ENCODE results near the gene PRKAA2.

- TF ChIP-seq, protein P1, sequence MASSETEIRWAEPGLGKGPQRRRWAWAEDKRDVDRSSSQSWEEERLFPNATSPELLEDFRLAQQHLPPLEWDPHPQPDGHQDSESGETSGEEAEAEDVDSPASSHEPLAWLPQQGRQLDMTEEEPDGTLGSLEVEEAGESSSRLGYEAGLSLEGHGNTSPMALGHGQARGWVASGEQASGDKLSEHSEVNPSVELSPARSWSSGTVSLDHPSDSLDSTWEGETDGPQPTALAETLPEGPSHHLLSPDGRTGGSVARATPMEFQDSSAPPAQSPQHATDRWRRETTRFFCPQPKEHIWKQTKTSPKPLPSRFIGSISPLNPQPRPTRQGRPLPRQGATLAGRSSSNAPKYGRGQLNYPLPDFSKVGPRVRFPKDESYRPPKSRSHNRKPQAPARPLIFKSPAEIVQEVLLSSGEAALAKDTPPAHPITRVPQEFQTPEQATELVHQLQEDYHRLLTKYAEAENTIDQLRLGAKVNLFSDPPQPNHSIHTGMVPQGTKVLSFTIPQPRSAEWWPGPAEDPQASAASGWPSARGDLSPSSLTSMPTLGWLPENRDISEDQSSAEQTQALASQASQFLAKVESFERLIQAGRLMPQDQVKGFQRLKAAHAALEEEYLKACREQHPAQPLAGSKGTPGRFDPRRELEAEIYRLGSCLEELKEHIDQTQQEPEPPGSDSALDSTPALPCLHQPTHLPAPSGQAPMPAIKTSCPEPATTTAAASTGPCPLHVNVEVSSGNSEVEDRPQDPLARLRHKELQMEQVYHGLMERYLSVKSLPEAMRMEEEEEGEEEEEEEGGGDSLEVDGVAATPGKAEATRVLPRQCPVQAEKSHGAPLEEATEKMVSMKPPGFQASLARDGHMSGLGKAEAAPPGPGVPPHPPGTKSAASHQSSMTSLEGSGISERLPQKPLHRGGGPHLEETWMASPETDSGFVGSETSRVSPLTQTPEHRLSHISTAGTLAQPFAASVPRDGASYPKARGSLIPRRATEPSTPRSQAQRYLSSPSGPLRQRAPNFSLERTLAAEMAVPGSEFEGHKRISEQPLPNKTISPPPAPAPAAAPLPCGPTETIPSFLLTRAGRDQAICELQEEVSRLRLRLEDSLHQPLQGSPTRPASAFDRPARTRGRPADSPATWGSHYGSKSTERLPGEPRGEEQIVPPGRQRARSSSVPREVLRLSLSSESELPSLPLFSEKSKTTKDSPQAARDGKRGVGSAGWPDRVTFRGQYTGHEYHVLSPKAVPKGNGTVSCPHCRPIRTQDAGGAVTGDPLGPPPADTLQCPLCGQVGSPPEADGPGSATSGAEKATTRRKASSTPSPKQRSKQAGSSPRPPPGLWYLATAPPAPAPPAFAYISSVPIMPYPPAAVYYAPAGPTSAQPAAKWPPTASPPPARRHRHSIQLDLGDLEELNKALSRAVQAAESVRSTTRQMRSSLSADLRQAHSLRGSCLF (CRISPR knock-in tag; IDR thresholded peaks at IDR 0.05; ENCODE audit: borderline replicate concordance): no peak
- TF ChIP-seq BRCA1 (CRISPR knock-in tag; IDR thresholded peaks at IDR 0.05) (no peak), ZNF333 (CRISPR knock-in tag; IDR thresholded peaks at IDR 0.05; ENCODE audit: borderline replicate concordance) (no peak), CEBPB (IDR thresholded peaks at IDR 0.05; ENCODE audit: borderline replicate concordance, low read depth, low read length) (no peak)
- TF ChIP-seq, protein P2, sequence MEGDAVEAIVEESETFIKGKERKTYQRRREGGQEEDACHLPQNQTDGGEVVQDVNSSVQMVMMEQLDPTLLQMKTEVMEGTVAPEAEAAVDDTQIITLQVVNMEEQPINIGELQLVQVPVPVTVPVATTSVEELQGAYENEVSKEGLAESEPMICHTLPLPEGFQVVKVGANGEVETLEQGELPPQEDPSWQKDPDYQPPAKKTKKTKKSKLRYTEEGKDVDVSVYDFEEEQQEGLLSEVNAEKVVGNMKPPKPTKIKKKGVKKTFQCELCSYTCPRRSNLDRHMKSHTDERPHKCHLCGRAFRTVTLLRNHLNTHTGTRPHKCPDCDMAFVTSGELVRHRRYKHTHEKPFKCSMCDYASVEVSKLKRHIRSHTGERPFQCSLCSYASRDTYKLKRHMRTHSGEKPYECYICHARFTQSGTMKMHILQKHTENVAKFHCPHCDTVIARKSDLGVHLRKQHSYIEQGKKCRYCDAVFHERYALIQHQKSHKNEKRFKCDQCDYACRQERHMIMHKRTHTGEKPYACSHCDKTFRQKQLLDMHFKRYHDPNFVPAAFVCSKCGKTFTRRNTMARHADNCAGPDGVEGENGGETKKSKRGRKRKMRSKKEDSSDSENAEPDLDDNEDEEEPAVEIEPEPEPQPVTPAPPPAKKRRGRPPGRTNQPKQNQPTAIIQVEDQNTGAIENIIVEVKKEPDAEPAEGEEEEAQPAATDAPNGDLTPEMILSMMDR (CRISPR knock-in tag; IDR thresholded peaks at IDR 0.05): no peak
Observed at GRCh38 chr1:56648546-56648945, 3.4 kb downstream of the PRKAA2 start.

All from HepG2 (cell line).